ENCODE results near the gene HYI.
"Not testable (repeated sequence)": the region's sequence is repeated elsewhere in the genome, so short reads cannot be mapped to it uniquely, and the experiment has no call there.

HYI gene, protein sequence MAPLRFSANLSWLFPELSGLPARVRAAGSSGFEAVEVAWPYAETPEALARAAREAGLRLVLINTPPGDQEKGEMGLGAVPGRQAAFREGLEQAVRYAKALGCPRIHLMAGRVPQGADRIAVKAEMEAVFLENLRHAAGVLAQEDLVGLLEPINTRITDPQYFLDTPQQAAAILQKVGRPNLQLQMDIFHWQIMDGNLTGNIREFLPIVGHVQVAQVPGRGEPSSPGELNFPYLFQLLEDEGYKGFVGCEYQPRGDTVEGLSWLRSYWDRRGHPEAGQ

GRCh38 chr1:43453442-43454269 is at the start of gene HYI:
HYI (minus strand) TSS chr1:43453931; CDS start chr1:43453793, 138 bp downstream.
- in situ Hi-C loops (cut with MboI; ENCODE audit: low sequenced_read_pairs), result no loop called here

GRCh38 chr1:43501806-43502205 is 48.1 kb upstream of the HYI start:
- in situ Hi-C loops (cut with MboI; ENCODE audit: low sequenced_read_pairs), result not testable (repeated sequence)

GRCh38 chr1:43499898-43500297 is 46.2 kb upstream of the HYI start:
- in situ Hi-C loops (cut with MboI; ENCODE audit: low sequenced_read_pairs), result no loop called here

DNA sequence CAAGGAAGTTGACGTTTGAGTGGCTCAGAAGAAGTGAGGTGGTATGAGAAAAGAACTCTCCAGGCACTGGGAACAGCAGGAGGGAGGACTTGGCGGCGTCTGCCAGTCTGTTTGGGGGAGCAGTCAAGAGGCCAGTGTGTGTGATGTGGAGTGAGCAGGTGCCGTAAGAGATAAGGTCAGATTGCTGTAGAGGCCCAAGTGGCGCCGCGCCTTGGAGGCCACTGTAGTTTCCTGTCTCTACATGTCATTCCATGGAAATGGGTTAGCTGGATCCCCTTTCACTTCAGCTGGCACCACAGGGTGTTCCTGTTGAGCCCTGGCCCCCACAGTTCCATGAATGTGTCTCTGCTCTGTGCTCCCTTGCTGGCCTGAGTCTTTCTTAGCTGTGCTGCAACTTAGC is 41.5 kb upstream of the HYI start:
- in situ Hi-C loops (cut with MboI; ENCODE audit: low sequenced_read_pairs), result no loop called here

- in situ Hi-C loops (cut with MboI; ENCODE audit: low sequenced_read_pairs), result no loop called here
These were observed 40.1 kb upstream of the HYI start for GRCh38 chr1:43493661-43494450.

DNA sequence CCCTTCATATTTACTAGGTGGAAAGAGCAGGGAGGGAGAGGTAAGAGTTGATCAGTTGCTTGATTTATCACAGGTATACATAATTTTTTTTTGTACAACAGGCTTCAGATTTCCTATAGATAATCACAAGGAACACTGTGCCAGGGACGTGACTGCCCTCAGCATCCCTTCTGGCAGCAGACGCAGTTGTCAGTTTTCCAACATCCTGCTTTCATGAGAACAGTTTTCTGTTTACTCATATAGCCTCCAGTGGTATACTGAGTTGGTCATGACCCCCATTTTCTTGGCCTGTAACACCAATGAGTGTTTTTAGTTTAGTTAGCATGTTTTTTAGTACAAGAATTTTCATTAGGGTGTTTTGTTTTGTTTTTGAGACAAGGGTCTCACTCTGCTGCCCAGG is 39.1 kb upstream of the HYI start:
- in situ Hi-C loops (cut with MboI; ENCODE audit: low sequenced_read_pairs), result no loop called here

DNA sequence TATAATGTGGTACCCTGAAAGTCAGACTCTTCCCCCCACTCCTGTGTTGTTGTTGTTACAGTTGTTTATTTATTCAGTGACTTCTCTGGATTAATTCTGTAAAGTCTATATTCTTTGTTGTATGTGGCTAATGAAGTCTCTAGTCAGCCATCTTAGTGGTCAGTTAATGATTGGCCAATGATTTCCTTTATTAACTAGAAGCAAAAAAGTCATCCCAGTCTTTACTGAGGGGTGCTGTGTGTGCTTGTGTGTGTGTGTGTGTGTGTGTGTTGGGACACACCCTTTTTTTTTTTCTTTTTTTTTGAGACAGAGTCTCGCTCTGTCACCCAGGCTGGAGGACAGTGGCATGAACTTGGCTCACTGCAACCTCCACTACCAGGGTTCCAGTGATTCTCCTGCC is 37.3 kb upstream of the HYI start:
- in situ Hi-C loops (cut with MboI; ENCODE audit: low sequenced_read_pairs), result no loop called here

GRCh38 chr1:43488165-43488564 is 34.4 kb upstream of the HYI start:
- in situ Hi-C loops (cut with MboI; ENCODE audit: low sequenced_read_pairs), result no loop called here

DNA sequence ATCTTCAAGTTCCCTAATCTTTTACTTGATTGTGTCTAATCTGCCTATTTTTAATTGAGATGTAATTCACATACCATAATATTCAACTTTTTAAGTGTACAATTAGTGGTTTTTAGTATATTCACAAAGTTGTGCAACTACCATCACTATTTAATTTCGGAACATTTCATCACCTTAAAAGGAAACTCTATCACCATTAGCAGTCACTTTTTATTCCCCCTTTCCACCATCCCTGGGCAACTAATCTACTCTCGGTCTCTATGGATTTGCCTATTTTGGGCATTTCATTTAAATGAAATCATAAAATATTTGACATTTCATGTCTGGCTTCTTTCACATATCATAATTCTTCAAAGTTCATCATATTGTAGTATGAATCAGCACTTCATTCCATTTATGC is 30.6 kb upstream of the HYI start:
- in situ Hi-C loops (cut with MboI; ENCODE audit: low sequenced_read_pairs), result no loop called here

DNA sequence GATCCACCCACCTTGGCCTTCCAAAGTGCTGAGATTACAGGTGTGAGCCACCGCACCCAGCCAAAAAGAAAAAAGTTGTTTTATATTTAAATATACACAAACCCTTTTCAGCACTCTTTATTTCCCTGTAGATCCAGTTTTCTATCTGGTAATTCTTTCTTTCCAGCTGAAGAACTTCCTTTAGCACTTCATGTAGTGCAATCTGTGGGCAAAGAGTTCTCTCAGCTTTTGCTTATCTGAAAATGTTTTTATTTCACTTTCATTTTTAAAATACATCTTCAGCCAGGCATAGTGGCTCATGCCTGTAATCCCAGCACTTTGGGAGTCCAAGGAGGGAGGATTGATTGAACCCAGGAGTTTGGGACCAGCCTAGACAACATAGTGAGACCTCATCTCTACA is 28.5 kb upstream of the HYI start:
- in situ Hi-C loops (cut with MboI; ENCODE audit: low sequenced_read_pairs), result no loop called here

DNA sequence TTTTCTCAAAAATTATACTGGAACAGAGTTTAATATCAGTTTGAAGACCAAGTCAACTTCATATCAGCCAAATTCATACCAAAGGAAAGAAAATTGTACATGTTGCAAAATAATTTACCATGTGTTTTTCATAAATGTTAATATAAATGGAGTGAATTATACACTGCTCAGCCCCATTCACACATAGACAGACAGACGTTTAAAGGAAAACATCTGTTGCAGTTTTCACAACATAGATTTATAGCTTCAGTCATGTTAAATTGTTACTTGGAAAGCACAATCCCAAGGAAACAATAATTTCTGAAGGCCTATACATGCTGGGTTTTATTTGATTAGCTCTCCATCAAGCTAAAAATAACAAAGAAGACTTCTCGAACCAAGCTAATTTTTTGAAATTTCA is 27.8 kb upstream of the HYI start:
- in situ Hi-C loops (cut with MboI; ENCODE audit: low sequenced_read_pairs), result no loop called here

GRCh38 chr1:43479414-43479813 is 25.7 kb upstream of the HYI start:
- in situ Hi-C loops (cut with MboI; ENCODE audit: low sequenced_read_pairs), result no loop called here

- in situ Hi-C loops (cut with MboI; ENCODE audit: low sequenced_read_pairs), result no loop called here
These were observed 24.0 kb upstream of the HYI start for GRCh38 chr1:43477716-43478115.

DNA sequence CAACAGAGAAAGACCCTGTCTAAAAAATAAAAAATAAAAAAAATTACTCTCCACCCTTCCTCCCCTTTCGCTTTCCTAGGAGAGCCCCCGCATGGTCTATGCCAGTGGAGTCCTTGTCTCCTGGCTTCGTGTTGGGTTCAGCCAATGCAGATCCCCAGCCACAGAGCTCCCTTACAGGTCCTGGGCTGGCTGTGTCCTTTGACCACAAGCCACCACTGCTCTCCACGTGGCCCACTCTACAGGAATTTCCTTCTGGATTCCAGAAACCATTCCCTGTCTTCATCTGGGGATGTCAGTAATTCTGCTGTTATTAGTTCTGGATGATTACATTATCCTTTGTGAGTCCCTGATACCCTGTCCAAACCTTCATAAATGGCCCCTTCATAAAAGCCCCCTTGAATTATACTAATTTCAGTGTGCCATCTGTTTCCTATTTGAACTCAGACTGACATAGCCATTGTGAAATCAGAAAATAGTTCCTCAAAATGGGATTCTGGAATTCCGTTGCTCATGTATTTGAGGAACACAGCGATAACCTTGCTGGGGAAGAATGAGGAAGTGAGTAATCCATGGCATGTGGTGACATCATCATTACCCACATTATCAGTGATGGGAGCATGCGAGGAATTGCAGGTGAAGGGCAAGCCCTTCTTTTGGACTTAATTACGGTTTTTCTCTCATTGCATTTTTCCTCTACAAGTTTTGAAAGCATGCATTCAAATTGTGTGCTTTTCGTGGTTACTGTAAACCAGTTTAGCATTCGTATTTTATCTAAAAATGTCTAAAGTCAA is 22.1 kb upstream of the HYI start:
- in situ Hi-C loops (cut with MboI; ENCODE audit: low sequenced_read_pairs), result not testable (repeated sequence)

DNA sequence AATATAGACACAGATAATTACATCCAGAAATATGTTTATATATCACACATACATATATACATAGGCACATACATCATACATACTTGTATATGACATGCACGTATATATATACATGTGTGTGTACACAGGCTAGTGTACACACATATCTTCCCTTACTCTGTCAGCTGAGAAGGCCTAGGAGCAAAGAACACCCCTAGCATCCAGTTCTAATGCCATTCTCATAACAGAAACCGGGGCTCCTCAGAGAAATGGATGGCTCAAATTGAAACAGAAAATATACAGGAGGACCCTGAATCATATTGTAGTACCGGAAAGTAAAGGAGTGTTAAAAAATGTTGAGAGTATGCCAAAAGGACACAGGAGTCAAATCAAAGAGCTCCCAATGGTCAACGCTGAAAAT is 19.7 kb upstream of the HYI start:
- in situ Hi-C loops (cut with MboI; ENCODE audit: low sequenced_read_pairs), result no loop called here

DNA sequence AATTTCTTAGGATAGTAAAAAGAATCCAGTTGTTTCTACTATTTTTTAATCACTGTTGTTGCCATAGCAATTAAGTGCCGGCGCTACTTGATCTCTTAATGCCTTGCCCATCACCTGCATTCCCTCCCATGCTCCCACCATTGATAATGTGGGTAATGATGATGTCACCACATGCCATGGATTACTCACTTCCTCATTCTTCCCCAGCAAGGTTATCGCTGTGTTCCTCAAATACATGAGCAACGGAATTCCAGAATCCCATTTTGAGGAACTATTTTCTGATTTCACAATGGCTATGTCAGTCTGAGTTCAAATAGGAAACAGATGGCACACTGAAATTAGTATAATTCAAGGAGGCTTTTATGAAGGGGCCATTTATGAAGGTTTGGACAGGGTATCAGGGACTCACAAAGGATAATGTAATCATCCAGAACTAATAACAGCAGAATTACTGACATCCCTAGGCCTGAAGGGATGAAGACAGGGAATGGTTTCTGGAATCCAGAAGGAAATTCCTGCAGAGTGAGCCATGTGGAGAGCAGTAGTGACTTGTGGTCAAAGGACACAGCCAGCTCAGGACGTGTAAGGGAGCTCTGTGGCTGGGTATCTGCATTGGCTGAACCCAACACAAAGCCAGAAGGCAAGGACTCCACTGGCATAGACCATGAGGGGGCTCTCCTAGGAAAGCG is 18.9 kb upstream of the HYI start:
- in situ Hi-C loops (cut with MboI; ENCODE audit: low sequenced_read_pairs), result not testable (repeated sequence)

DNA sequence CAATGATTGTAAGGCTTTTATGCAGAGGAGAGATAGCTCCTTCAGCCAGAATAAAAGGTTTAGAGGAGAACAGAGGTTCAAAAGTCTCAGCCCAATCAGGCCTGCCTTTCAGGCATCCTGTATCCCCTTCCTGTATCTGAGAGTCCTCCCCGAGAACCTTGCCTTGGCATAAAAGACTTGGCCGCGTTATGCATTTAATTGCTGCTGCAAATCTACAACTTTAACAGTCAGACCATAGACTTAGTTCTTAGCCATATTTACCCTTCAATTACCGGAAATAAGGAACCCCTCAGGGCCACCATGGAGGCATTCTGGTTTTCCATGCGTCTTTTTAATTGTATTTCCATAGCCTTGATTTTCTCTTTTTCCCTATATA is 18.3 kb upstream of the HYI start:
- in situ Hi-C loops (cut with MboI; ENCODE audit: low sequenced_read_pairs), result no loop called here

GRCh38 chr1:43469932-43470331 is 16.2 kb upstream of the HYI start:
- in situ Hi-C loops (cut with MboI; ENCODE audit: low sequenced_read_pairs), result no loop called here

DNA sequence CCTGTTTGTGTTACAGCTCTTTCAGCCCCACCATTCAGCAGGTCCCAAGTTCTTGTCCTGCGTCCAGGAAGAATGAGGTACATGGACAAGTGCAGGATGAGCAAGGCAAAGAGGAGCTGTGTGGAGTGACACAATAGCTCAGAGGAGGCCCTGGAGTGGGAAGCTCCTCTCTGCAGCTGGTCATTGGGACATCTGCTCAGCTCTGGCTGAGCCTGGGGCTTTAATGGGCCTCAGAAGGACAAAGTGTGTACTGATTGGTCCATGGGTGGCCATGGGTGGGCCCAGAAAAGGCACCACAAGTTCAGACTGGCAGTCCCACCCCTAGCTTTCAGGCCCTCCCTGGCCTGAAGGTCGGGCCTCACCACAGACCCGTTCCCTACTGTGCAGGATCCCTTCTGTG is 14.7 kb upstream of the HYI start:
- in situ Hi-C loops (cut with MboI; ENCODE audit: low sequenced_read_pairs), result no loop called here

DNA sequence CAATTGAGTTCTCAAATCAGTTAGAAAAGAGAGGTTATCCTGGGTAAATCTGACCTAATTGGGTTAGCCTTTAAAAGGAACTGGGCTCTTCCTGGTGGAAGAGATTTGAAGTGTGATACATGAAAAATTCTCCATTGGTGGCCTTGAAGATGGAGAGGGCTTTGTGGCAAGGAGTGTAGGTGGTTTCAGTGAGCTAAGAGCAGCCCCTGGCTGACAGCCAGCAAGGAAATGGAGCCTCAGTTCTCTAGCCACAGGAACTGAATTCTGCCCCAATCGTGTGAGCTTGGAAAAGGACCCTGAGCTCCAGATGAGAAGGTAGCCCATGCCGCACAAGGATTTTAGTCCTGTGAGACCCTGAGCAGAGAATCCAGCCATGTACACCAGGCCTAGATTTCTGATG is 12.7 kb upstream of the HYI start:
- in situ Hi-C loops (cut with MboI; ENCODE audit: low sequenced_read_pairs), result no loop called here

Data from HL-60/S4 treated with retinoic acid at 250 ng/mL for 4 days and 3 days (cell line).